Liver (tissue), 9 donors: ENCODE data around the gene GCLC. TPM values are rescaled to one million over a fixed set of nuclear protein-coding genes. Genes with fewer than 3 reads are reported as not detected.

Source experiments
- DNase-seq: peaks from one replicate; pipeline ENCODE4 v3.0.0-alpha.2; 2017; ENCODE audit warnings: low spot score
- H3K27ac ChIP-seq, 2 donors: one replicate each; pipeline ENCODE4 v1.7.0; 2013; ENCODE audit warnings: inconsistent platforms in 2 of 2, low read length in 2 of 2, control low read depth in 1 of 2, low read depth in 1 of 2, mild to moderate bottlenecking in 1 of 2
- H3K27me3 ChIP-seq, 4 donors: one replicate each; pipeline versions ENCODE4 v1.6.1 to v1.7.0; 2013; ENCODE audit warnings: low read length in 3 of 4, inconsistent platforms in 1 of 4, mild to moderate bottlenecking in 1 of 4, moderate library complexity in 1 of 4; ENCODE audit not compliant: control insufficient read depth in 4 of 4, insufficient read depth in 4 of 4
- H3K36me3 ChIP-seq, 4 donors: one replicate each; pipeline versions ENCODE4 v1.6.1 to v1.7.0; 2013; ENCODE audit warnings: low read length in 3 of 4, mild to moderate bottlenecking in 3 of 4, low read depth in 1 of 4, moderate library complexity in 1 of 4; ENCODE audit not compliant: control insufficient read depth in 4 of 4, insufficient read depth in 3 of 4
- H3K4me1 ChIP-seq, 4 donors: one replicate each; pipeline versions ENCODE4 v1.6.1 to v1.7.0; 2013; ENCODE audit warnings: low read length in 3 of 4, mild to moderate bottlenecking in 3 of 4, moderate library complexity in 1 of 4; ENCODE audit not compliant: control insufficient read depth in 4 of 4, insufficient read depth in 4 of 4
- H3K4me3 ChIP-seq, 3 donors: one replicate each; pipeline versions ENCODE4 v1.6.1 to v1.7.0; 2013; ENCODE audit warnings: low read length in 3 of 3, control low read depth in 1 of 3, low read depth in 1 of 3, mild to moderate bottlenecking in 1 of 3
- H3K9ac ChIP-seq, 2 donors: one replicate each; pipeline ENCODE4 v1.7.0; 2013; ENCODE audit warnings: low read length in 2 of 2, mild to moderate bottlenecking in 2 of 2, moderate library complexity in 2 of 2, control low read depth in 1 of 2, low read depth in 1 of 2
- H3K9me3 ChIP-seq, 4 donors: one replicate each; pipeline versions ENCODE4 v1.6.1 to v1.7.0; 2013; ENCODE audit warnings: low read length in 3 of 4; ENCODE audit not compliant: control insufficient read depth in 4 of 4
- ATF3 ChIP-seq: IDR thresholded peaks from 2 replicates; pipeline ENCODE4 v1.6.1; 2016; ENCODE audit warnings: antibody characterized with exemption
- CTCF ChIP-seq: fragments of 150-350 bp; IDR thresholded peaks from 2 replicates; pipeline ENCODE4 v1.5.1; 2017; ENCODE audit warnings: improper control_type of control experiment, low read depth, low read length; ENCODE audit not compliant: missing input control
- EGR1 ChIP-seq, 2 donors: IDR thresholded peaks; 2 replicates each; pipeline ENCODE4 v1.6.1; 2016 to 2018; ENCODE audit warnings: antibody characterized with exemption in 2 of 2, low read depth in 2 of 2
- FOXA2 ChIP-seq: IDR thresholded peaks from 2 replicates; pipeline ENCODE4 v1.6.1; 2016; ENCODE audit warnings: antibody characterized with exemption
- GABPA ChIP-seq, 2 donors: IDR thresholded peaks in 1 of 2; conservative IDR thresholded peaks in 1 of 2; 2 replicates each; pipeline ENCODE4 v1.6.1; 2016; ENCODE audit warnings: antibody characterized with exemption in 2 of 2, mild to moderate bottlenecking in 1 of 2, moderate library complexity in 1 of 2
- HNF4A ChIP-seq, 2 donors: conservative IDR thresholded peaks; 2 replicates each; pipeline ENCODE4 v1.6.1; 2016; ENCODE audit warnings: antibody characterized with exemption in 2 of 2, mild to moderate bottlenecking in 2 of 2
- JUND ChIP-seq, 2 donors: IDR thresholded peaks; 2 replicates each; pipeline ENCODE4 v1.6.1; 2016; ENCODE audit warnings: antibody characterized with exemption in 2 of 2
- REST ChIP-seq: IDR thresholded peaks from 2 replicates; pipeline ENCODE4 v1.6.1; 2016; ENCODE audit warnings: antibody characterized with exemption, mild to moderate bottlenecking
- SP1 ChIP-seq: IDR thresholded peaks from 2 replicates; pipeline ENCODE4 v1.6.1; 2018; ENCODE audit warnings: antibody characterized with exemption, mild to moderate bottlenecking
- TAF1 ChIP-seq: conservative IDR thresholded peaks from 2 replicates; pipeline ENCODE4 v1.6.1; 2016; ENCODE audit warnings: antibody characterized with exemption, mild to moderate bottlenecking
- YY1 ChIP-seq: IDR thresholded peaks from 2 replicates; pipeline ENCODE4 v1.6.1; 2016; ENCODE audit warnings: antibody characterized with exemption, mild to moderate bottlenecking
- ZBTB33 ChIP-seq: IDR thresholded peaks from 2 replicates; pipeline ENCODE4 v1.6.1; 2016; ENCODE audit warnings: antibody characterized with exemption
- WGBS: extraction: QIAGEN DNeasy Blood & Tissue Kit; methylation state at CpG from one replicate; pipeline ENCODE4 v1.1.7; 2013; 5-methylcytosine and 5-hydroxymethylcytosine counted together
- polyA plus RNA-seq, 2 donors: library from polyadenylated mRNA; stranded (reverse) in 1 of 2; unstranded in 1 of 2; fragments of 200-250 nt in 1 of 2; fragments of >200 nt in 1 of 2; fragmentation: Nextera tagmentation in 1 of 2; extraction: Ambion mirVana in 1 of 2; gene quantifications; one replicate each; pipeline versions ENCODE4 v1.2.1 to v1.2.3, GENCODE V29; 2013 to 2015
- total RNA-seq, 2 donors: library from RNA; depleted of rRNA; stranded (reverse); fragments of >200 nt; gene quantifications; one replicate each; pipeline ENCODE4 v1.2.3, GENCODE V29; 2014
- donor health status: healthy.
- donor health status: healthy.
- donor health status: healthy.
- donor health status: healthy.
- donor health status: healthy.

GCLC gene
- total and polyA plus RNA-seq, 4 donors = 28.6 to 135 (median 79.8) TPM

- DNase-seq = no peak
- Histone ChIP-seq H3K4me3 (no peak overlapping the region), H3K4me1 (peaks cover 0 to 2% (median 0%) of the 10 kb centered on the region in 4 donors), H3K36me3 (no peaks in the 10 kb centered on the region), H3K27ac (no peak overlapping the region), H3K9ac (no peak overlapping the region), H3K27me3 (no peaks in the 10 kb centered on the region), H3K9me3 (no peaks in the 10 kb centered on the region)
- TF ChIP-seq CTCF (no peak), ZBTB33 (no peak), GABPA (IDR thresholded peaks at IDR 0.05 in 1 of 2, conservative IDR thresholded peaks at IDR 0.05 in 1 of 2) (no peak), YY1 (no peak)
- WGBS = 87% methylated on average over 2 of the region's 2 CpGs
Measured at GRCh38 chr6:53582963-53583362, 38.1 kb upstream of the GCLC start.

- Histone ChIP-seq H3K9ac (no peak overlapping the region), H3K4me3 (no peak overlapping the region)
Measured at GRCh38 chr6:53581856-53582255, 37.0 kb upstream of the GCLC start.

More at GRCh38 chr6:53581856-53582255, 37.0 kb upstream of the GCLC start:
- Histone ChIP-seq H3K36me3 (no peaks in the 10 kb centered on the region), H3K27me3 (no peaks in the 10 kb centered on the region), H3K9me3 (no peaks in the 10 kb centered on the region), H3K4me1 (peaks cover 0 to 2% (median 0%) of the 10 kb centered on the region in 4 donors), H3K27ac (no peak overlapping the region)
- DNase-seq = no peak
- 64% methylated on average over 2 of the region's 2 CpGs for WGBS
- TF ChIP-seq CTCF = no peak
- TF ChIP-seq FOXA2 = no peak
- TF ChIP-seq HNF4A (conservative IDR thresholded peaks at IDR 0.05) = no peak
- TF ChIP-seq ZBTB33 = no peak
- no peak for TF ChIP-seq TAF1
- TF ChIP-seq REST = no peak
- TF ChIP-seq ATF3 = no peak
- TF ChIP-seq SP1 = no peak
- no peak for TF ChIP-seq YY1
- TF ChIP-seq EGR1 (IDR thresholded peaks at IDR 0.05; ENCODE audit: low read depth in 2 of 2) = no peak
- TF ChIP-seq JUND (IDR thresholded peaks at IDR 0.05) = no peak
